ENCODE measurements around the gene CRMP1. TPM values are rescaled to one million over a fixed set of nuclear protein-coding genes. Genes with fewer than 3 reads are reported as not detected.

CRMP1 gene
- total and polyA plus RNA-seq, 8 donors: 1.2 to 21.4 (median 2.1) TPM; not detected in 1

DNA sequence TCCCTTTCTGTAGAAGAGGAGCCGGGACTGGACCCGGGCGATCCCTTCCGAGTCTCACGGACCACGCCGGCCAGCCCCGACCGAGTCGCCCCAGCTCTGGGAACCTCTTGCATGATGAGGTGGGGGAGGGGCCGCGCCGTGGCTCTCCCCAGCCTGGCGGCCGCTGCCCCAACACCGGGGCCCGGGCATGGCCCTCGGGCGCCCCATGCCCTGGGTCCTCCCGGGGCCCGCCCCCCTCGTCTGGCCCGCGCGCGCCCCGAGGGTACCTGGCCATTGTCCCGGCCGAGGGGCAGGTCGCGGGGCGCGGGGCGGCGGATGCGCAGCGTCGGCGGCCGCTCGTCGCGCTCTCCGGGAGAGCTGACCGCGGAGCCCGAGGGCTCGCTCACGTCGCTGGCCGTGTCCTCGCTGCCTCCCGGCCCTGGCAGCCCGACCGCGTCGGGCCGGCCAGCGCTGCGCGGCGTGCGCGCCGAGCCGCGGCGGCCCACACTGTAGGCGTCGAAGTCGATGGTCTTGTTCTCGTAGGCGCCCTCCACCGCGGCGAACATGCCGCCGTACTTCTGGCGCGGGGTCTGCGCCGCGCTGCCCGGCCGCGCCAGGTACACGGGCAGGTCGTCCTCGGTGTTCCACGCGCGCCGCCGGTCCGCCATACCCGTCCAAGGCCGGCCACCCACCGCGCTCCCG, 423 bp downstream of the CRMP1 start:
- WGBS, 5 donors: 0 to 6% (median 4%) methylated on average over 1 to 100 of the region's 100 CpGs
- no peaks in the 10 kb centered on the region for H3K36me3 ChIP-seq
- TF ChIP-seq POLR2A (IDR thresholded peaks at IDR 0.05) (no peak), EP300 (IDR thresholded peaks at IDR 0.05) (no peak)
- intact Hi-C loops (cut with DNase I; ENCODE audit: low total_unique reads): no loop called here
- DNase-seq: no peak
- peaks cover 29 to 98% (median 74%) of the 10 kb centered on the region in 3 donors for H3K27me3 ChIP-seq
- H3K4me3 ChIP-seq: peak overlapping the region in 3 of 4 donors; percentile 13 to 19 (median 19)
- H3K4me1 ChIP-seq: peaks cover 19 to 38% (median 31%) of the 10 kb centered on the region in 4 donors
- no peak overlapping the region for H3K27ac ChIP-seq
- peaks cover 0 to 8% (median 4%) of the 10 kb centered on the region in 4 donors for H3K9me3 ChIP-seq

DNA sequence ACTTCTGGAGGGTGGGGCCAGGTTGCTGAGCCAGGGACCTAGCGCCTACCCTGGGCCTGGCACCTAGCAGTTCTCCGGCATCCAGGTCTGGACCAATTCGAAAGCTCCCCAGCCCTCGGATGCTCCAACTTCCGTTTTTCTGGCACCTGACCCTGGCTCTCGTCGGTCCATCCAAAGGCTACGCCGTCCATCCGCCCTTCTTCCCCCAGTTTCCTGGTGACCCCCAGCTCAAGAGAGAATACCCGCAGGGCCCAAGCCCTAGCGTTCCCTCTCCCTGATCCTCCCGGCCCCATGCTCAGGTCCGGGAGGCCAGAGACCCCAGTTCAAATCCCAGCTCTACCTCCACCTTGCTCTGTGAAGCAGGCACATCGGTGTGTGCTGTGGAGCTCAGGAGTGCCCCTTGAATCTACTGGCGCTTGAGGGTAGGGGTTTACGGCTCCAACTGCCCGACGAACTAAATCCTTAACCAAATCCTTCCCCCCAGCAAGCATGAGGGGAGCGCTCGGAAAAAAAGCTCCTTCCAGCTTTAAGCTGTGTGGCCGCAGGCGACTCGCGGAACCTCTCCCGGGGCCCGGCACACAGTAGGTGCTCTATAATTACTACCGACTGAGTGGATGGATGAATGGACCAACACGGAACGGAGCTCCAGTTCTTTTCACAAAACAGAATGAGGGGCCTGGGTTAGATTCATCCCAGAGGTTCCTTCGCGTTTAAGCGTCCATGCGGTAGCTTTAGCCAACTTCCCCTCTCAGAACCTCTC, 1.1 kb downstream of the CRMP1 start:
- Histone ChIP-seq H3K27me3 (peaks cover 35 to 98% (median 81%) of the 10 kb centered on the region in 3 donors), H3K9me3 (peaks cover 0 to 2% (median under 1%) of the 10 kb centered on the region in 4 donors), H3K4me3 (no peak overlapping the region), H3K27ac (no peak overlapping the region), H3K4me1 (peaks cover 19 to 43% (median 35%) of the 10 kb centered on the region in 4 donors), H3K36me3 (no peaks in the 10 kb centered on the region)
- 13 to 22% (median 17%) methylated on average over 28 to 34 of the region's 34 CpGs for WGBS, 5 donors
- intact Hi-C loops (cut with DNase I; ENCODE audit: low total_unique reads): no loop called here
- no peak for DNase-seq
- TF ChIP-seq, protein P1, sequence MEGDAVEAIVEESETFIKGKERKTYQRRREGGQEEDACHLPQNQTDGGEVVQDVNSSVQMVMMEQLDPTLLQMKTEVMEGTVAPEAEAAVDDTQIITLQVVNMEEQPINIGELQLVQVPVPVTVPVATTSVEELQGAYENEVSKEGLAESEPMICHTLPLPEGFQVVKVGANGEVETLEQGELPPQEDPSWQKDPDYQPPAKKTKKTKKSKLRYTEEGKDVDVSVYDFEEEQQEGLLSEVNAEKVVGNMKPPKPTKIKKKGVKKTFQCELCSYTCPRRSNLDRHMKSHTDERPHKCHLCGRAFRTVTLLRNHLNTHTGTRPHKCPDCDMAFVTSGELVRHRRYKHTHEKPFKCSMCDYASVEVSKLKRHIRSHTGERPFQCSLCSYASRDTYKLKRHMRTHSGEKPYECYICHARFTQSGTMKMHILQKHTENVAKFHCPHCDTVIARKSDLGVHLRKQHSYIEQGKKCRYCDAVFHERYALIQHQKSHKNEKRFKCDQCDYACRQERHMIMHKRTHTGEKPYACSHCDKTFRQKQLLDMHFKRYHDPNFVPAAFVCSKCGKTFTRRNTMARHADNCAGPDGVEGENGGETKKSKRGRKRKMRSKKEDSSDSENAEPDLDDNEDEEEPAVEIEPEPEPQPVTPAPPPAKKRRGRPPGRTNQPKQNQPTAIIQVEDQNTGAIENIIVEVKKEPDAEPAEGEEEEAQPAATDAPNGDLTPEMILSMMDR (IDR thresholded peaks at IDR 0.05): no peak
- TF ChIP-seq EP300 (IDR thresholded peaks at IDR 0.05) (no peak), POLR2AphosphoS5 (IDR thresholded peaks at IDR 0.05) (no peak), POLR2A (IDR thresholded peaks at IDR 0.05) (no peak)

- no peaks in the 10 kb centered on the region for H3K9me3 ChIP-seq
- peak overlapping the region in 3 of 4 donors; percentile 10 to 14 (median 12) for H3K4me3 ChIP-seq
- intact Hi-C loops (cut with DNase I; ENCODE audit: low total_unique reads): no loop called here
- peaks cover 35 to 100% (median 75%) of the 10 kb centered on the region in 3 donors for H3K27me3 ChIP-seq
- H3K27ac ChIP-seq: no peak overlapping the region
- H3K36me3 ChIP-seq: no peaks in the 10 kb centered on the region
- DNase-seq: peak in 1 of 2 donors; percentile 91
- no peak for TF ChIP-seq EP300 (IDR thresholded peaks at IDR 0.05)
- TF ChIP-seq POLR2AphosphoS5 (IDR thresholded peaks at IDR 0.05): no peak
- TF ChIP-seq, protein P1 (IDR thresholded peaks at IDR 0.05): no peak
- TF ChIP-seq POLR2A (IDR thresholded peaks at IDR 0.05): no peak
- peaks cover 19 to 43% (median 35%) of the 10 kb centered on the region in 4 donors for H3K4me1 ChIP-seq
- WGBS, 5 donors: 2 to 7% (median 3%) methylated on average over 29 to 41 of the region's 41 CpGs
Measured at GRCh38 chr4:5890063-5890727, 2.7 kb downstream of the CRMP1 start.

DNA sequence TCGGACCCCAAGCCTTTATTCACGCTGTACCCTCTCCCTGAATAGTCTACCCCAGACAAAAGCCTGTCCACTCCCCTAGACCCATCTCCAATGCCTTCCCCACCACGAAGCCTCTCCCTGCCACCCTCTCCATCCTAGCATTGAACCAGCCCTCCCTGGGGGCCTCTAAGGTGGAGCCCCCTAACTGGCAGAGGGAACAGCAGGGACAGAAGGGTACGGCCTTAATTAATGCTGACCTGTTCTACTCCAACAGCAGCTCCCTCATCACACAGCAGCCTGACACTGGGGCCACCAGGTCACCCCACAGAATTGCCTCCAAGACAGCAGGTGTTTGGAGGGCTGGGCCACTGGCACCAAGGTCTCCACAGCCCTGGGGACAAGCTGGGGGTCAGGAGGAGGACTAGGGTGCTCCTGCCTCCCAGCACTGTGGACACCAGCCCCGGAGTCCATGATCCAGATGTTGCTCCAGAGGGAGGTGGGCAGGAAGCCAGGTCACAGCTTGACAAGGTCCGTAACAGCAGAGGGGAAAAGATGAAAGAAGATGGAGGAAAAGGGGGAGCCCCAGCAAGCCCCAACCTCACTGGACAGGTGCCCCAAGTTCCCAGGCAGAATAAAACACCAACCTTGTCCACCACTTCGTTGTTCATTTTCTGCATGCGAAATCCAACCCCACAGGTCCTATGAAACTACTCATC, 3.7 kb downstream of the CRMP1 start:
- intact Hi-C loops (cut with DNase I; ENCODE audit: low total_unique reads): no loop called here
- peaks cover 19 to 43% (median 35%) of the 10 kb centered on the region in 4 donors for H3K4me1 ChIP-seq
- H3K27me3 ChIP-seq: peaks cover 35 to 100% (median 73%) of the 10 kb centered on the region in 3 donors
- 24 to 37% (median 26%) methylated on average over 8 of the region's 8 CpGs for WGBS, 5 donors
- H3K27ac ChIP-seq: no peak overlapping the region
- no peak for DNase-seq
- TF ChIP-seq, protein P1 (IDR thresholded peaks at IDR 0.05): no peak
- TF ChIP-seq EP300 (IDR thresholded peaks at IDR 0.05) (no peak), POLR2A (IDR thresholded peaks at IDR 0.05) (no peak), POLR2AphosphoS5 (IDR thresholded peaks at IDR 0.05) (no peak)
- H3K36me3 ChIP-seq: no peaks in the 10 kb centered on the region
- H3K4me3 ChIP-seq: peak overlapping the region in 2 of 4 donors; percentile 53 to 55
- no peaks in the 10 kb centered on the region for H3K9me3 ChIP-seq

All from stomach (tissue), 9 donors.